A673 (cell line): Measurements from ENCODE around the gene DENND4C.

Source experiments
- CTCF ChIP-seq: fragments of 300-800, 200-600 bp; sonication (generic); conservative IDR thresholded peaks from 2 replicates; pipeline ENCODE4 v1.5.1; 2017; ENCODE audit warnings: low read depth, mild to moderate bottlenecking, antibody characterized with exemption, low read length, moderate library complexity, mixed read lengths
- EZH2 ChIP-seq: fragments of 200-600 bp; sonication (generic); IDR thresholded peaks from 2 replicates; pipeline ENCODE4 v1.6.1; 2017; ENCODE audit warnings: borderline replicate concordance, low read depth, mild to moderate bottlenecking, mixed read lengths, antibody characterized with exemption, low read length; ENCODE audit not compliant: poor library complexity, severe bottlenecking

GRCh38 chr9:19247420-19247819 lies 16.9 kb downstream of the DENND4C start:
- TF ChIP-seq CTCF (no peak), EZH2 (no peak)
